HG03520 (cell line): ENCODE data around the gene CCDC73.
A peak's percentile ranks its signal among the peaks of the same experiment; 100 is the strongest.
"Not testable (repeated sequence)": the region's sequence is repeated elsewhere in the genome, so short reads cannot be mapped to it uniquely, and the experiment has no call there.

Experiments used
- ATAC-seq: cut with Tn5 transposase; IDR thresholded peaks from one replicate; pipeline ENCODE4 v1.9.1; 2021; ENCODE audit warnings: mild to moderate bottlenecking, moderate library complexity; ENCODE audit not compliant: unreplicated experiment

Gene CCDC73

DNA sequence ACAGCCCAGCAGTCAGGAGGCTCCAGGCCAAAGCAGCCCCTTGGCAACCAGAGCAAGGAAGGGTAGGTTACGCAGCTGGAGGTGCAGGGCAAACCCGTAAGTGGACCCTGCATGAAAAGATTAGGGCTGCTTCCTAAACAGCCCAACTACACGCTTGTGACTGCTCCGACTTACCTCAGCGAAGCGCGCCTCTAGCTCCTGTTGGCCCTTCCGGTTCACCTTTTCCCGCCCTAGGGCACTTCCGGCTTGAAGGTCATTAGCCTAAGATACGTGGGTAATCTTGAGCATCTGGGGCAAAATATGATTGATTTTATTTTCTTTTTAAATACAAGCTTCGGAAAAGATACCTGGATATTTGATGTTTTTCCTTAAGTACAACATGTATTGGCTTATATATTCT lies at the start of gene CCDC73:
TSS of gene CCDC73 (minus strand) at position 224 of the 400 bp plus-strand sequence. CDS start 34,419 bp downstream, outside the sequence.
- ATAC-seq, result no peak

- no peak for ATAC-seq
Observed at GRCh38 chr11:32843544-32843943, 49.1 kb upstream of the CCDC73 start.

- ATAC-seq, result no peak
Observed at GRCh38 chr11:32840587-32840986, 46.1 kb upstream of the CCDC73 start.

- ATAC-seq, result no peak
Observed at GRCh38 chr11:32839308-32839707, 44.8 kb upstream of the CCDC73 start.

DNA sequence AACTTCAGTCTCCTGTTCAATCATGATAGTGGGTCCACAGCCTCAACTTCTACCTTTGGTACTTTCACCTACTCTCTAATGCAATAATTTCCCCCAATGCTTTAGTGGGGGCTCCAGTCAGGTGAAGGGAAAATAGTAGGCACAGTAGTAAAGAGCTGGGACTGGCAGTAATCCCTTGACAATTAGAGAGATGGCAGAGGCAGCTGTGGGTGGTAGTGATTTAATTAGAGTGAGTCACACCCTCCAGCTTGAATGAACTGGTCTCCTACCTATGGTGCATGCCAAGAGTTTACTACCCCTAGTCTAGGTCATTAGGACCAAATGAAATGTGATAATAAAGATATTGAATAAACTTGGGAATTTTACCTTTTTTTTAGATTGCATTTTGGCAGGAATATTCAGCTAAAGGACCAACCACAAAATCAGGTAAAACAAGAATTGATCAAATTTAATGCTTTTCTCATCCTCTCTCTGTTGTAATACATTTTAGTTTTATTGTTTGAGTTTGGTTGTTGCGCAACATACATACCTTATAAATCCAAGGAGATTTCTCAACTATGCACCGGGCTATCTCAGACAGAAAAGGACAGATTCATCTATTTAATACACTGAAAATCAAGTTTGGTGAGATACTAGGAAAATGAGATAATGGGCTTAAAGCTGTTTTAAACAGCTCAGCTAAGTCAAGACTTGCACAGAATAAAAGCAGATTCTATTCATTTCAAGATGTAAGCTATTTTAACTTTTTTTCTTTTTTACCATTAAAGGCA lies 44.2 kb upstream of the CCDC73 start:
- no peak for ATAC-seq

- no peak for ATAC-seq
Observed at GRCh38 chr11:32836946-32837345, 42.5 kb upstream of the CCDC73 start.

DNA sequence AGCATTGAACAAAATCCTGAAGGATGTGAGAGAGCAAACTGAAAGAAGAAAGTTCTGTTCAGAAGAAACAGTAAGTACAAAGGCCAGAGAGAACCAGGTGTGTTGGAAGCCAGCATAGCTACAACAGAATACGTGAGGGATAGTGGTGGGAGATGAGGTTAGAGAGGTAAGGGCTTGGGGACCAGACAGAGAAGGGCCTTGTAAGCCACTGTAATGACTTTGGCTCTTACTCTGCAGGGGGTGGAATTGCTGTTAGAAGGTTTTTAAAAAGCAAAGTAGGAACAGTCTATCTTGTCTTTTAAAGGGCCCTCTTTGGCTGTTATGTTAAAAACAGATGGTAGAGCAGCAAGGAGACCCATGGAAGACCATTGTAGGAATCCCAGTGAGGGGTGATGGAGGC lies 39.5 kb upstream of the CCDC73 start:
- no peak for ATAC-seq

GRCh38 chr11:32831221-32831620 lies 36.8 kb upstream of the CCDC73 start:
- ATAC-seq, result no peak

GRCh38 chr11:32830796-32831195 lies 36.3 kb upstream of the CCDC73 start:
- ATAC-seq, result no peak

DNA sequence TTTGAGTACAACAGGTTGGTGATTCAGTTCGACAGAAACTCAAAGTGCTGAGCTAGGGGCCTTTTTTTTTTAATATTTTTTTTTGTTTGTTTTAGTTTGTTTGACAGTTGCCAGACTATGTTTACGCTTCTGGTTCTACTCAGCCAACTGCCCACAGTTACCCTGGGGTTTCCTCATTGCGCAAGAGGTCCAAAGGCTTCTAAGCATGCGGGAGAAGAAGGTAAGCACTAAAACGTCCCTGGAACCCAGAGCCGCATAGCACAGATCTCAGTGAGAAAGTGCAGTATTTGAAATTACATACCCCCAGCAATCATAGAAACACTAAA lies 35.9 kb upstream of the CCDC73 start:
- ATAC-seq, result no peak

DNA sequence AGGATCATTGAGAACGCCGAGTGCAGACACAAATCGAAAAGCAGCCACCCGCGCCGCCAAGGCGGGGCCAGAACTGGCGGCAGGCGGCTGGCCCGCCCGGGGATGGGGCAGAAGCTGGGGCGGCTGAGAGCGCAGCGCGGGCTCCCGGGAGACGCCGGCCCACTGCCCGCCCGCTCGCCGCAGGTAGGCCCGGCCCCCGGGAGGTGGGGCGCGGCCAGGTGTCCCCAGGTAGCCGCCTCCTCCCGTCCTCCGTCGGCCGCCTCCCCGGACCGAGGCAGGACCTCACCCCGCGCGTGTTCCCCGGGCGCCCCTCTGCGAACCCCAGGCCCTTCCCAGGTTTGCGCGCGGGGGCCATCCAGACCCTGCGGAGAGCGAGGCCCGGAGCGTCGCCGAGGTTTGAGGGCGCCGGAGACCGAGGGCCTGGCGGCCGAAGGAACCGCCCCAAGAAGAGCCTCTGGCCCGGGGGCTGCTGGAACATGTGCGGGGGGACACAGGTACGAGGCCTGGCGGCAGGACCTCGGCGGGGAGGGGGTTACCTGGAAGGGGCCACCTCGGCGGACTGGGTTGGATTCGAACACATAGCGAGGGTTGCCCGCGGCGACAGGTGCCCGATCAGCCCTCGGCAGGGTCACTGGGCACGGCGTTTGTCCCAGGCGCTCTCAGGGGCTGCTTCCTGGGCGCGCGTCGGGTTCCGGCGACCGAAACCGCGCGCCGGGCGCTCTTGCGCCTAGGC lies 35.4 kb upstream of the CCDC73 start, which contains the start of gene PRRG4:
TSS of gene PRRG4 (plus strand) at position 248 of the 733 bp plus-strand sequence. CDS start 603 bp downstream, outside the sequence.
- ATAC-seq, result peak; percentile 74

GRCh38 chr11:32829157-32829679 lies 34.8 kb upstream of the CCDC73 start:
- peak; percentile 56 for ATAC-seq

- no peak for ATAC-seq
Observed at GRCh38 chr11:32827276-32827675, 32.8 kb upstream of the CCDC73 start.

- ATAC-seq, result no peak
Observed at GRCh38 chr11:32826113-32826512, 31.7 kb upstream of the CCDC73 start.

DNA sequence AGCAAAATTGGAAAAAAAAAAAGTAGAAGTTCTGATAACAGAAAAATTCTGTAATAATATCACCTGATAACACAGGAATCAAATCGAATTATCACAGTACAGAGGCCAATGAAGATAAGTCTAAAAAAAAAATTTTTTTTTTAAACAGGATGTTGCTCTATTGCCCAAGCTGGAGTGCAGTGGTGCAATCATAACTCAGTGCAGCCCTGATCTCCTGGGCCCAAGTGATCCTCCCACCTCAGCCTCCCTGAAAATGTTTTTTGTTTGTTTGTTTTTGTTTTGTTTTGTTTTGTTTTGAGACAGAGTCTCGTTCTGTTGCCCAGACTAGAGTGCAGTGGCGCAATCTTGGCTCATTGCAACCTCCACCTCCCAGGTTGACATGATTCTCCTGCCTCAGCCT lies 29.2 kb upstream of the CCDC73 start:
- ATAC-seq, result not testable (repeated sequence)

- ATAC-seq, result no peak
Observed at GRCh38 chr11:32821917-32822560, 27.6 kb upstream of the CCDC73 start.

DNA sequence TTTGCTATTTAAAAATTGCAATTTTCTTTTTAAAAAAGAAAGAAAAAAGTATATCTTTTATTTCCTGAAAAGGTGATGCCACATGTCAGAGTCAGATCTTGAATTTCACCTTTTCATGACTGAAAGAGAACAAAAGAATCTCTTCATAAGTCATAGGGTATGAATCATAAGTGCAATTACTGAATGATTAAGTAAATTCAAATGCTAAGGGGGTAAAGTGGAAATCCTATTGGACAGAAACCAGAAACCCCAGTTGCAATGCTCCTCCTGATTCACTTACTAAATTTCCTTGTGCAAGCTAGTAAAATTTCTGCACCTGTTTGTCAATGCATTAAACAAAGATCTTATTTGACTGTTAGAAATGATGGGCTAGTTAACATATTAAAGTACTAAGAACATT lies 27.1 kb upstream of the CCDC73 start:
- no peak for ATAC-seq

GRCh38 chr11:32820497-32820896 lies 26.0 kb upstream of the CCDC73 start:
- ATAC-seq, result no peak

- no peak for ATAC-seq
Observed at GRCh38 chr11:32819187-32819586, 24.7 kb upstream of the CCDC73 start.

- ATAC-seq, result no peak
Observed at GRCh38 chr11:32817852-32818183, 23.4 kb upstream of the CCDC73 start.

DNA sequence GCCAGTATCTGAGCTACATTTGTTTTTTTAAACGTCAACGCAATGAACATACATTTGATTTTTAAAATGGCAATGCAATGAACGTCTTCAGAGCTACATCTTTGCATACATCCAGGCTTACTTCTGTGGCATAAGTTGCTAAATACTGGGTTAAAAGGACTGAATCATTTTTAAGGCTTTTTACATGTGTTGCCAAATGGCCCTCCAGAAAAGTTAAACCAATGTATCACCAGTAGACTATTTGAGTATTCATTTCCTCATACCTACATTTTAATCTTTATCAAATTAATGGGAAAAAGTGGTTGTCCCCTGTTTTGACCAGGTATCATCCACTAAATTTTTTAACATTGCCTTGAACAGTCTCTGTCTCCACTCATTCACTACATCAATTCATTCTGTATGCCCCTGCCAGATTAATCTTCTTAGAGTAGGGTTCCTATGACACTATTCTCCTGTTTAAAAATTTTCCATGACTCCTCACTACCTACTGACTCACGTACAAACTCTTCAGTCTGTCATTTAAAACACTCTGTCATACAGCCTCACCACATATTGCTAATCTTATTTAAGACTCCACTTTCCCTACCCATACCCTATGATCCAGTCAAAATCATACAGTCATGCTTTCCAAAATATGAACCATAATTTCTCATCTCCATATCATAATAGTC lies 22.9 kb upstream of the CCDC73 start:
- no peak for ATAC-seq
